AG08395 (cell line): Measurements from ENCODE around the gene EMD.
"Not testable (repeated sequence)": the region's sequence is repeated elsewhere in the genome, so short reads cannot be mapped to it uniquely, and the experiment has no call there.

ENCODE experiments used
- DNase-seq: peaks from one replicate; pipeline ENCODE4 v3.0.0; 2012; ENCODE audit warnings: mixed read lengths, low spot score

Gene EMD

GRCh38 chrX:154378799-154379568 is at the start of gene EMD:
EMD (plus strand) TSS chrX:154379295; CDS start chrX:154379485, 190 bp downstream.
- peak; percentile 85 for DNase-seq

- DNase-seq, result no peak
These were observed 46.5 kb upstream of the EMD start for GRCh38 chrX:154332561-154332960.

GRCh38 chrX:154333116-154333515 is 46.0 kb upstream of the EMD start:
- DNase-seq, result no peak

- DNase-seq, result no peak
These were observed 45.2 kb upstream of the EMD start for GRCh38 chrX:154333837-154334271.

GRCh38 chrX:154334496-154334895 is 44.6 kb upstream of the EMD start:
- DNase-seq, result no peak

- DNase-seq, result not testable (repeated sequence)
These were observed 37.4 kb upstream of the EMD start for GRCh38 chrX:154341399-154342298.

- DNase-seq, result not testable (repeated sequence)
These were observed 36.0 kb upstream of the EMD start for GRCh38 chrX:154343063-154343462.

- DNase-seq, result not testable (repeated sequence)
These were observed 35.5 kb upstream of the EMD start for GRCh38 chrX:154343620-154344019.

GRCh38 chrX:154348114-154348531 is 31.0 kb upstream of the EMD start:
- DNase-seq, result no peak

- no peak for DNase-seq
These were observed 30.3 kb upstream of the EMD start for GRCh38 chrX:154348646-154349358.

GRCh38 chrX:154349359-154349935 is 29.6 kb upstream of the EMD start:
- no peak for DNase-seq

GRCh38 chrX:154349979-154350378 is 29.1 kb upstream of the EMD start:
- no peak for DNase-seq

- DNase-seq, result no peak
These were observed 28.5 kb upstream of the EMD start for GRCh38 chrX:154350429-154351182.

GRCh38 chrX:154351183-154352011 is 27.7 kb upstream of the EMD start:
- no peak for DNase-seq

- DNase-seq, result no peak
These were observed 27.1 kb upstream of the EMD start for GRCh38 chrX:154352012-154352401.

- no peak for DNase-seq
These were observed 26.6 kb upstream of the EMD start for GRCh38 chrX:154352466-154352865.

GRCh38 chrX:154353172-154353843 is 25.8 kb upstream of the EMD start:
- no peak for DNase-seq

GRCh38 chrX:154354013-154354412 is 25.1 kb upstream of the EMD start:
- no peak for DNase-seq

- no peak for DNase-seq
These were observed 24.6 kb upstream of the EMD start for GRCh38 chrX:154354516-154354915.
